Stimulated activated memory B cell treated with anti-CD40 and anti-IgM and Interleukin-4, amounts not matched to agents 10 μg/mL and 1 μg/mL and 100 μg/mL, for 72 hours (primary cell): Measurements from ENCODE around the gene ABCG1.
"Not testable (repeated sequence)": the region's sequence is repeated elsewhere in the genome, so short reads cannot be mapped to it uniquely, and the experiment has no call there.

Experiments
- ATAC-seq: fragments of 150-1000 bp; cut with Tn5 transposase; 2 replicates; pipeline ENCODE4 v1.10.0; 2021
- H3K27ac Mint-ChIP-seq: one replicate; pipeline ENCODE4 v1.8.0; 2022; ENCODE audit warnings: mild to moderate bottlenecking, mixed read lengths
- H3K27me3 Mint-ChIP-seq: one replicate; pipeline ENCODE4 v1.8.0; 2022; ENCODE audit warnings: mixed read lengths
- H3K36me3 Mint-ChIP-seq: one replicate; pipeline ENCODE4 v1.8.0; 2022; ENCODE audit warnings: mixed read lengths
- H3K4me1 Mint-ChIP-seq: one replicate; pipeline ENCODE4 v1.8.0; 2022; ENCODE audit warnings: mixed read lengths
- H3K4me3 Mint-ChIP-seq: one replicate; pipeline ENCODE4 v1.8.0; 2022; ENCODE audit warnings: mild to moderate bottlenecking, moderate library complexity, mixed read lengths
- H3K9me3 Mint-ChIP-seq: one replicate; pipeline ENCODE4 v1.8.0; 2022; ENCODE audit warnings: mixed read lengths

ABCG1 gene

DNA sequence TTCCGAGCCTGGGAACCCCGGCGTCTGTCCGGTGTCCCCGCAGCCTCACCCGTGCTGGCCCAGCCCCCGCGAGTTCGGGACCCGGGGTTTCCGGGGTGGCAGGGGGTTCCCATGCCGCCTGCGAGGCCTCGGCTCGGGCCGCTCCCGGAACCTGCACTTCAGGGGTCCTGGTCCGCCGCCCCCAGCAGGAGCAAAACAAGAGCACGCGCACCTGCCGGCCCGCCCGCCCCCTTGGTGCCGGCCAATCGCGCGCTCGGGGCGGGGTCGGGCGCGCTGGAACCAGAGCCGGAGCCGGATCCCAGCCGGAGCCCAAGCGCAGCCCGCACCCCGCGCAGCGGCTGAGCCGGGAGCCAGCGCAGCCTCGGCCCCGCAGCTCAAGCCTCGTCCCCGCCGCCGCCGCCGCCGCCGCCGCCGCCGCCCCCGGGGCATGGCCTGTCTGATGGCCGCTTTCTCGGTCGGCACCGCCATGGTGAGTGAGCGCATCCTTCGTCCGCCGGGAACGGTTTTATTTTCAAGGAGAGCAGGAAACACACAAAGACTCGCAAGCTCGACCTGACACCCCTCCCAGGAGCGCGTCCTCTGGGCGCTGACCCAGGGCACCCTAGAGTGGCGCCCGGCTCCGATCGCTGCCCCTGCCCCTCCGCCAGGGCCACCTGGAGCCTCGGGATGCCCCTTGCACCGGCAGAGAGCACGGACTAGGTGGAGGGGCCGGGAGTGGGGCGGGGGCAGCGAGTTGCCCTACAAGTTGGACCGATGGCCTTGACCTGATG lies at the start of gene ABCG1:
Gene ABCG1 (plus strand): TSS at position 305 of the 770 bp plus-strand sequence. CDS start 123 bp downstream, at position 428.
- H3K4me1 Mint-ChIP-seq = peaks cover 28% of the 10 kb centered on the region
- peak within 1 kb of the TSS; percentile 88 for H3K4me3 Mint-ChIP-seq
- H3K27ac Mint-ChIP-seq = peak within 1 kb of the TSS; percentile 77
- H3K9me3 Mint-ChIP-seq = peaks cover 2% of the 10 kb centered on the region
- peak; percentile 66 for ATAC-seq
- H3K36me3 Mint-ChIP-seq = no peaks in the 10 kb centered on the region
- no peaks in the 10 kb centered on the region for H3K27me3 Mint-ChIP-seq

DNA sequence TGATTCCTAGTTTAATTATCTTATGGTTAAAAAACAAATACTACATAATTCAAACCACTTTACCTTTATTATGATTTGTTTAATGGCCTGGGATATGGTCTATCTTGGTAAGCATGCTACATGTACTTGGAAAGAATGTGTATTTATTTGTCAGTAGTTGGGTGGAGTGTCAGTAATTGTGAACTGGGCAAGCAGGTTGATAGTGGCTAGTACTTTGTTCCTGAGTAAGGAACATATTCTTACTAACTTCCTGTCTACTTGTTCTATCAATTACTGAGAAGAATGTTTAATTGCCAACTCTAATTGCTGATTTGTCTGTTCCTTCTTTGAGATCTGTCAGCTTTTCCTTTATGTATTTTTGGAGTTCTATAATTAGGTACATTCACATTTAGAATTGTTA lies 49.2 kb upstream of the ABCG1 start:
- Mint-ChIP-seq H3K27me3 (no peaks in the 10 kb centered on the region), H3K27ac (peak overlapping the region; percentile 2), H3K36me3 (no peaks in the 10 kb centered on the region), H3K4me1 (peaks cover 6% of the 10 kb centered on the region), H3K9me3 (no peaks in the 10 kb centered on the region), H3K4me3 (no peak overlapping the region)
- ATAC-seq = no peak

DNA sequence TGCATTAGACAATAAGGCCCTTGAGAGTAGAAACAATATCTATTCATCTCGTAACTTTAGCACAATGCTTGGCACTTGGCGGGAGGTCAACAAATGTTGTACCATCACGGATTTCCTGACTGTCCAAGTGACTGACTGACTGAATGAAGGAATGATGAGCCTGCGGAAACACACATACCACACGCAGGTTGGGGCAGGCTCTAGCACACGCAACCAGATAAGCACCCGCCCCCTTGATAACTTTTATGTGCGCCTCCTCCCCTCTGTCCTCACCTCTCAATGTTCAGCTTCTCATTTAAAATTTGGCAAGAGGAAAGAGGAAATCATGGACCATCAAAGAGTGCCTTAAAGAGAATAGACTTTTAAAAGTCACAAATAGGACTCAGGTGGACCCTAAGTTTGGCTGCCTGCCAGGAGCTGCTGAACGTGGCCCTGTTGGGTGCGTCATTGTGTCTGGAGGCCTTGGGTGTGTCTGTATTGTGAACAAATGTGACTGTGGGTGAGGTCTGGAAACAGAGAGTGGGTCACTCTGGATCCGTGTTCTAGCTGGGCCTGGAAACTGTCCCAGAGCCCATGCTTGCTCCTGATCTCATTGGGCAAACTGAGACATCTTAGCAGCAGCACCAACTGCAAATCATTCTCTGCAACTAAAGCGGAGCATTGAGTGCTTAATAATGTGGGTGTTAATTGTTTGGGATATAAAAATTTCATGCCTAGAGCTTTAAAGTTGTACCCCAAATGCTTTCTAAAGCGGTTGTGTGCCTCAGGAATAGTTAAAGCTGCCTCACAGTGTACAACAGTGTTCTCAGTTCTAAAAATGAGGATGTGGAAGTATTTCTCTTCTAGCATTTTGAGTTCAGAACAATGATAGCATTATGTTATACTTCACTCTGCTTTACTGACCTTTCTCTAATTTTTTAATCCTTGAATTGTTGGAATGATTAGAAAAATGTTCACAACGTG lies 47.6 kb upstream of the ABCG1 start:
- Mint-ChIP-seq H3K27ac (no peak overlapping the region), H3K4me3 (no peak overlapping the region), H3K4me1 (peaks cover 6% of the 10 kb centered on the region), H3K9me3 (no peaks in the 10 kb centered on the region), H3K27me3 (no peaks in the 10 kb centered on the region), H3K36me3 (no peaks in the 10 kb centered on the region)
- ATAC-seq = no peak

DNA sequence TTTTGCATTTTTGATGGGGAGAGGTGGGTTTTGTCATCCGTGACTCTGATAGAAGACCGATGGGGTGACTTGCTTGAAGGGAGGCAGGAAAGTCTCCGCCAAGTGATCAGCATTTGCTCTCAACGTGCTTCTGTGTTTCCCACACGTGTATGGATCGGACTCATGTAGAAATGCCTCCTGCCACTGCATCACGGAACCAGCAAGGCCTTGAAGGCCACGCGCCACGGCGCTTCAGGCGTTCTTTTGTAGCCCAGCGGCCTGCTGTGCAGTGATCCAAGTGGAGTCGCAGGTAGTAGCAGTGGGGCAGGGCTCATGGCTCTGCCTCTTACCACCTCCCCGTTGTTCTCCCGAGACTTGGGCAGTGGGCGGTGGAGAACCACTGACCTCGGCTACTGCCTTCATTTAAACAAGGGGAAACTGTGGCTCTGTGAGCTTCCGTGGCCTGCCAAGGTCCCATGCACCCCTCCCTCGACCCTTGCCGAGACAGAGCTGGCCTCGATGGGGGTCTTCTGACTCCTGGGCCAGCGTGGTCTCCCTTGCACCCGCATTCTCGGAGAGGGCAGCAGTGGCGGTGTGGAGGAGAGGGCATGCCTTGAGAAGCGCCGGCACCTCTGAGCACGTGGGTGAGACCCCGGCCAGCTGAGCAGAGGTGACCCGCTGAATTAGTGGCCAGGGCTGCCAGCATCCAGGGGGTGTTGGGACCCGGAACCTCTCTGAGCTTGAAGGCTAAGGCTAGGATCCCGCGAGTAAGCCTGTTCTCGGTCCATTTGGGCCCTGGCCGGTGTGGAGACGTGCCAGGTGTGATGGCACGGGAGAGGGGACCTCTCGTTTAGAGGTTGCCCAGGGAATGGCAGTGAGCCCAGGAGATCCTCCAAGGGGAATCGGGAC lies 46.1 kb upstream of the ABCG1 start:
- H3K4me3 Mint-ChIP-seq = no peak overlapping the region
- no peak overlapping the region for H3K27ac Mint-ChIP-seq
- H3K4me1 Mint-ChIP-seq = peaks cover 6% of the 10 kb centered on the region
- no peaks in the 10 kb centered on the region for H3K27me3 Mint-ChIP-seq
- no peak for ATAC-seq
- no peaks in the 10 kb centered on the region for H3K9me3 Mint-ChIP-seq
- no peaks in the 10 kb centered on the region for H3K36me3 Mint-ChIP-seq

DNA sequence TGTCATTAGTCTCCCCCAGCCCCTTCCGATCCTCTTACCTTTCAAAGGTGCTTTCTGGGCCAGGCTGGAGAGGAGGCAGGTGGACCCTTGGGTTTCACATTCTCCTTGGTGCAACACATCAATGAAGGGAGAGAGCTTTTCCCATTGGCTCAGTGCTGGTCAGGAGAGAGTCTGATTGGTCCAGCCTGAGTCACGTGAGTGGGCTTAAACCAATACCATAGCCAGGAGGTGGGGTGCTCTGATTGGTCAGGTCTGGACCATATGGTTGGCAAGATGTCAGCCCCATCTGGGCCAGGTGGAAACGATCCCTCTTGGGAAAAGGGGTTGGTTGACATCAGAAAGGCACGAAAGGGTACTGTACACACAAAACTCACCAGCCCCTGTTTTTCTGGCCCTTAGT lies 44.8 kb upstream of the ABCG1 start:
- Mint-ChIP-seq H3K27me3 (no peaks in the 10 kb centered on the region), H3K9me3 (no peaks in the 10 kb centered on the region), H3K4me1 (peaks cover 6% of the 10 kb centered on the region), H3K27ac (peak overlapping the region; percentile 42), H3K4me3 (no peak overlapping the region), H3K36me3 (no peaks in the 10 kb centered on the region)
- ATAC-seq = no peak

DNA sequence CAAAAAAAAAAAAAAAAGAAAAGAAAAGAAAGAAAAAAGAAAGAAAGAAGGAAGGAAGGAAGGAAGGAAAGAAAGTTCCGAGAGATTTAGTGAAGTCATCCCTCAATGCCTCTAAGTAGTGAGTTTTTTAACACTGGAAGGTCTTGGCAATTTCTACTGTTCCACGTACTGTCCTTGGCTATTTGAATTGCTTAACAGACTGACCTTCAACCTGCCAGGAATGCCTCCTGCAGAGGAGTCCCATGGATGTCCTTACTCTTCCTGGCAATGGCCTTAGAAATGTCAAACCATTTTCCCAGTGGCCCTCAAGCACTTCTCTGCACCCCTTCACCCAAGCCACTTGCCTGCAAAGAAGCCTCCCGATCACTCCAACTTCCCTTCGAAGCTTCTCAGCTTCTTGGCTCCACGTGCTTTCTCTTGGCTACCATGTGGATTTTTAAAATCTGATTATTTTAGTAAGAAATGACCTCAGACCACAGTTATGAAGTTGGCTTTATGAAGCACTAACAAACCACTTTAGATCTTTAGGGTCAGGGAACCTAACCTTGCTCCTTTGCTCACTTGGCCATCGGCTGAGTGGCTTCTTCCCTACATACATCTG lies 43.7 kb upstream of the ABCG1 start:
- Mint-ChIP-seq H3K36me3 (no peaks in the 10 kb centered on the region), H3K4me3 (no peak overlapping the region), H3K4me1 (peaks cover 6% of the 10 kb centered on the region), H3K9me3 (no peaks in the 10 kb centered on the region), H3K27me3 (no peaks in the 10 kb centered on the region), H3K27ac (no peak overlapping the region)
- ATAC-seq = no peak

DNA sequence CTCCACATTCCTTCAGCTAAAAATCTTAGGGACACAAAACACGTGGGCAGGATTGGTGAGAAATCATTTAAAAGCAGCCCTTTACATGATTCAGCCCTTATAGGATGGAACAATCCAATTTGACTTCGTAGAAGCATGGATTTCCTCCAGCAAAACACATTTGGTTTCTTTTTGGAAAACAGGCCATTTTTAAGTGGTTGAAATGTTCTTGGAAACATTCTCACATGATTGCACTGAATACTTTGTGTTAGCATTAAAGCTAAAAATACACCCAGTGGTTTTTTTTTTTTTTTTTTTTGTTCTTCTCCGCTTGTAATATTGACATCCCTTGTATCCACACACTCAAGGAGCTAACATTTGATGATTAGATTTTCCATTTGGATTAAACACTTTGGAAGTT lies 42.1 kb upstream of the ABCG1 start:
- ATAC-seq = no peak
- H3K27ac Mint-ChIP-seq = no peak overlapping the region
- no peaks in the 10 kb centered on the region for H3K9me3 Mint-ChIP-seq
- no peak overlapping the region for H3K4me3 Mint-ChIP-seq
- H3K27me3 Mint-ChIP-seq = no peaks in the 10 kb centered on the region
- no peaks in the 10 kb centered on the region for H3K36me3 Mint-ChIP-seq
- H3K4me1 Mint-ChIP-seq = peaks cover 6% of the 10 kb centered on the region

DNA sequence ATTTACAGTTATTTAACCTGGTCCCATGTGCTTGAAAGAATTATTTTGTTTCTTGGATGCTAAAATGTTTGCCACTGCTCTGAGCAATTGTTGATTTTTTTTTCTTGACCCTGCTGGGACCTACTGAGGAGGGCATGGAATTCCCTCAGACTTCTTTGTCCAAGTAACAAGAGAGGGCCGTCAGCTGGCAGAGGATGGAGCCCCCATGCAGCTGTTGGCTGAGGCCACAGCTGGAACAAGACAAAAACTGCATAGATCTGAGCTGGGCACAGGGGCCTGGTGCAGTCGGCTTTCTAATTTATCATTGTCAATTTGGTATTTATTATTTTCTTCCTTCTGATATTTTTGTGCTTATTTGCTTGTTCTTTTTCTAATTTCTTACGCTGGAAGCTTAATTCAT lies 39.6 kb upstream of the ABCG1 start:
- Mint-ChIP-seq H3K9me3 (no peaks in the 10 kb centered on the region), H3K27me3 (no peaks in the 10 kb centered on the region), H3K36me3 (no peaks in the 10 kb centered on the region), H3K27ac (no peak overlapping the region), H3K4me3 (no peak overlapping the region), H3K4me1 (peaks cover under 1% of the 10 kb centered on the region)
- no peak for ATAC-seq

DNA sequence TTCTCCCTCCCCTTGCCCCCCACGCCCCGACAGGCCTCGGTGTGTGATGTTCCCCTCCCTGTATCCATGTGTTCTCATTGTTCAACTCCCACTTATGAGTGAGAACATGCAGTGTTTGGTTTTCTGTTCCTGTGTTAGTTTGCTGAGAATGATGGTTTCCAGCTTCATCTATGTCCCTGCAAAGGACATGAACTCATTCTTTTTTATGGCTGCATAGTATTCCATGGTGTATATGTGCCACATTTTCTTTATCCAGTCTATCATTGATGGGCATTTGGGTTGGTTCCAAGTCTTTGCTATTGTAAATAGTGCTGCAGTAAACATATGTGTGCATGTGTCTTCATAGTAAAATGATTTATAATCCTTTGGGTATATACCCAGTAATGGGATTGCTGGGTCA lies 38.9 kb upstream of the ABCG1 start:
- H3K9me3 Mint-ChIP-seq, H3K4me1 Mint-ChIP-seq, ATAC-seq, H3K4me3 Mint-ChIP-seq, H3K36me3 Mint-ChIP-seq, H3K27ac Mint-ChIP-seq, H3K27me3 Mint-ChIP-seq: not testable (repeated sequence)

DNA sequence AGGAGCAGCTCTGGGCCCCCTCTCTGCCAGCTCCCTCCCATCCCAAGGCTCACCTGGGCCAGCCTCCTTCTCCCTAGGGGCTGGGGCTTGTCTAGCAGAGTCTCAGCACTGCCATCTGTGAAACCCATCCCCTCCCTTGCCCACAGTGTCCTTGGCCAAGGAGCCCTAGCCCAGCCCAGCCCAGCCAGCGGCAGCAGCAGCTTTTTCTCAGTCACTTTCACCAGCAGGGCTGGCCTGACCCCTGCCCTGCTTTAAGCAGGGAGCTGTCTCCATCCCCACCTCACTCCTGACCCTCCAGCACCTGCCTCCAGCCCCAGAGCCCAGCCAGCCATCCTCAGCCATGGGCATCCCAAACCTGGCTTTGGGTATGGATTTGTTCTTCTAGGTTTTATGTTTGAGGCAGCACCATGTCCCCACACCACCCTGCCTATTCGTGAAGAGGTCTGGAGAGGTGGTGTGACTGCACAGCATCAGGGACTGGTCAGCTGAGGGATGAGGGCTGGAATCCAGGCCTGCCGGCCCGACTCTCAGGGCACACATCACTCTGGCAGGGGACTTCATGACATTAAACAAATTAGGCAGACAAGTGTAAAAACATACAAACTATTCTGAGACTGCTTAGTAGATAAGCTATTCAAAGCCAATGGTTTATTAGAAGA lies 36.1 kb upstream of the ABCG1 start:
- no peaks in the 10 kb centered on the region for H3K36me3 Mint-ChIP-seq
- H3K4me3 Mint-ChIP-seq = no peak overlapping the region
- no peaks in the 10 kb centered on the region for H3K9me3 Mint-ChIP-seq
- ATAC-seq = no peak
- H3K27me3 Mint-ChIP-seq = no peaks in the 10 kb centered on the region
- H3K27ac Mint-ChIP-seq = no peak overlapping the region
- peaks cover 14% of the 10 kb centered on the region for H3K4me1 Mint-ChIP-seq

DNA sequence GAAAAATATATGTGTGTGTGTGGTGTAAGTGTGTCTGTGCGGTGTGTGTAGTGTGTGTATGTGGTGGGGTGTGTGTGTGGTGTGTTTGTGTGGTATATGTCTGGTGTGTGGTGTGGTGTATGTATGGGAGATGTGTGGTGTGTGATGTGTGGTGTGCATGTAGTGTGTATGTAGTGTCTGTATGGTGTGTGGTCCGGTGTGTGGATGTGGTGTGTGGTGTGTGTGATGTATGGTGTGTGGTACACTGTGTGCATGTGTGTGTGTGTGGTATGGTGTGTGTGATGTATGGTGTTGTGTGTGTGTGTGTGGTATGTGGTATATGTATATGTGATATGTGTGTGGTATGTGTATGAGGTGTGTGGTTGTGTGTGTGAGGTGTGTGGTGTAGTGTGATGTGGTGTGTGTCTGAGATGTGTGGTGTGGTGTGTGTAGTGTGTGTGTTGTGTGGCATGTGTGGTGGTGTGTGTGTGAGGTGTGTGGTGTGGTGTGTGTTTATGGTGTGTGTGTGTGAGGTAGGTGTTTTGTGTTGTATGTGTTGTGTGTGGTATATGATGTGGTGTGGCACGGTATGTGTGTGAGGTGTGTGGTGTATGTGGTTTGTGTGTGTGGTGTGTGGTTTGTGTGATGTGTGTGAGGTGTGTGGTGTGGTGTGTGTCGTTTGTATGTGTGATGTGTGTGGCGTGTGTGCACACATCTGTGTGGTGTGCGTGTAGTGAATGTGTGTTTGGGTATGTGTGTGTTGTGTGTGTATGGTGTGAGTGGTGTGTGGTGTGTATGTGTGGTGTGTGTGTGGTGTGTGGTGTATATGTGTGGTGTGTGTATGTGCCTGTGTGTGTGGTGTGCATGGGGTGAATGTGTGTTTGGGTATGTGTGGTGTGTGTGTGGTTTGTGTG lies 35.3 kb upstream of the ABCG1 start:
- ATAC-seq = no peak
- peaks cover 22% of the 10 kb centered on the region for H3K4me1 Mint-ChIP-seq
- no peak overlapping the region for H3K27ac Mint-ChIP-seq

DNA sequence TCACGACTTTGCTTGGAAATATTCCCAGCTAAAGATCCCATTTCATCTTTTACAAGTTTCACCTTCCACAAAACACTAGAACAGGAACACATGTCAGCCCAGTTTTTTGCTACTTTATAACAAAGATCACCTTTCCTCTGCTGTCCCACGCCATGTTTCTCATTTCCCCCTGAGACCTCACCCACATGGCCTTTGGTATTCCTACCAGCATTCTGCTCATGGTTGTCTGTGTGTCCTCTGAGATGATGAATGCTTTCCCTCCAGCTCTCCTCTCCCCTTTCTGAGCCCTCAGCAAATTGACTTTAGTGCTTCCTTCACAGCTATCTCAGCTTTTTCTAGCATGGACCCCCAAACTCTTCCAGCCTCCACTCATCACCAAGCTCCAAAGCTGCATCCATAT lies 32.3 kb upstream of the ABCG1 start:
- Mint-ChIP-seq H3K27me3 (no peaks in the 10 kb centered on the region), H3K9me3 (no peaks in the 10 kb centered on the region), H3K4me3 (no peak overlapping the region), H3K36me3 (no peaks in the 10 kb centered on the region), H3K27ac (peak overlapping the region; percentile 83), H3K4me1 (peaks cover 38% of the 10 kb centered on the region)
- ATAC-seq = no peak

More for the DNA sequence above, 35.3 kb upstream of the ABCG1 start:
- no peak overlapping the region for H3K4me3 Mint-ChIP-seq
- no peaks in the 10 kb centered on the region for H3K36me3 Mint-ChIP-seq
- no peaks in the 10 kb centered on the region for H3K27me3 Mint-ChIP-seq
- no peaks in the 10 kb centered on the region for H3K9me3 Mint-ChIP-seq

DNA sequence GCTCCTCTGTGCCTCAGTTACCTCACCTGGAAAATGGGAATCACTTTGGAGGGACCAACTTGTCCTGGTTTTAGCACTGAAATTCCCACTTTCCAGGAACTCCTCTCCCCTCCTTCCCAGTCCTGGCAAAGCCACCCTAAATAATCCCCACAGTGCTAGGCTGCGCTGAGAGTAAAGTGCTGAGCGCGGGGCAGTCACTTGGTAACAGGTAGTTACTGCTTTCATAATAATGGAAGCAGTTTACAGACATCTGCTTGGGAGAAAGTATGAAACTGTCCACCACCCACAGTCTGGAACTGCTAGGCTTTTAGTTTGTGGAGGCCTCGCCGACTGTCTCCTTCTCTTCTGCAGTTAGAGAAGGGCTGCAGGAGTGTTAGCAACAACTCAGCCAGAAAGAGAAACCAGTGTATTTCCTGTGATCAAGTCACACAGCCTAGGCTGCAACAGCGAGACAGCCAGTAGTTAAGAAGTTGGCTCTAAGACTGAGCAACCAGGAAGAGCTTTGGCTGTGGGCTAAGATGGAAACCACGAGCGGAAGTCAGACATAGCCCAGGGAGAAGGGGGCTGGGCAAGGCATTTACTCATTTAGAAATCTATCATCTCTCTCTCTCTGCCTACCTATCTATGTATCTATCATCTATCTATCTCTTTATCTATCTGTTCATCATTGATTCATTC lies 30.8 kb upstream of the ABCG1 start:
- peak; percentile 98 for ATAC-seq

More for the DNA sequence above, 30.8 kb upstream of the ABCG1 start:
- Mint-ChIP-seq H3K27ac (peak overlapping the region; percentile 83), H3K4me1 (peaks cover 38% of the 10 kb centered on the region), H3K4me3 (peak overlapping the region; percentile 21), H3K27me3 (no peaks in the 10 kb centered on the region), H3K36me3 (no peaks in the 10 kb centered on the region), H3K9me3 (no peaks in the 10 kb centered on the region)
